Measurements from ENCODE around the gene EHBP1L1. TPM values are rescaled to one million over a fixed set of nuclear protein-coding genes. Genes with fewer than 3 reads are reported as not detected.

The EHBP1L1 gene
- 28.1 to 82.0 TPM (median 81.3 TPM) in 3 replicates for total RNA-seq
- long read RNA-seq, full-length matches to known transcripts: 8 of 86 reads
- long read RNA-seq, partial matches to known transcripts: 51 of 86 reads
- long read RNA-seq, other reads (novel, unspliced or antisense): 27 of 86 reads

DNA sequence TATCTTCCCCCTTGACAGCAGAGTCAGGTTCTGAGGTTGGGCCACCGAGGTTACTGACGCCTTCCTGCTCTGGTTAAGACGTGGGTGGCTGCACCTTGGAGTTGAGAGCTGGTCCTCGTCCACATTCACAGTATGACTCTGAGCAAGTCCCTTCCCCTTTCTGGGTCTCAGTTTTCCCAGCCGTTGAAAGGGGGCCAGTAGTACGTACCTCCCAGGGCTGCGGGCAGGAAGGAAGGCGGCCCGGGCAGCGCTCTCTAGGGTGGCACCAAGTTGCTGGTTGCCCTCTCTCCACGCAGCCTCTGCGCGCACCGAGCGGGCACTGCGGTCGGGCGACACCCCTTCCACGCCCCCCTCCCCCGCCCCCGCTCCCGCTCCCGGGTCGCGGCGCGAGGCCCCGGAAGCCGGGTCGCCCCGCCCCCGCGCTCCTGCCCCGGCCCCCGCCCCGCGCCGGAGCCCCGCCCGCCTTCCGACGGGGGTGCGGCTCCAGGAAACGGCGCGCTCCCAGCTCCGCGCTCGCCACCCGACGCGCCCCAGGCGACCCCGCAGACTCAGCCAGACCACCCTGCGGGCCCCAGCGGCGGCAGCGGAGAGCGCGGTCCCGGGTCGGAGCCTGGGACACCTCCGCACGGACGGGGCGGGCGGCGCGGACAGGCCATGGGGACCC, at the start of gene EHBP1L1:
TSS of gene EHBP1L1 (plus strand) at position 486 of the 664 bp plus-strand sequence. CDS start 250 bp downstream, outside the sequence.
- H3K27me3 Mint-ChIP-seq (ENCODE audit: low read depth): no peaks in the 10 kb centered on the region
- peak within 1 kb of the TSS; percentile 91 for H3K27ac Mint-ChIP-seq (ENCODE audit: unreplicated experiment)
- H3K4me1 Mint-ChIP-seq (ENCODE audit: low read depth): peaks cover 61% of the 10 kb centered on the region
- H3K9me3 Mint-ChIP-seq (ENCODE audit: low read depth): no peaks in the 10 kb centered on the region
- TF ChIP-seq, protein P1, sequence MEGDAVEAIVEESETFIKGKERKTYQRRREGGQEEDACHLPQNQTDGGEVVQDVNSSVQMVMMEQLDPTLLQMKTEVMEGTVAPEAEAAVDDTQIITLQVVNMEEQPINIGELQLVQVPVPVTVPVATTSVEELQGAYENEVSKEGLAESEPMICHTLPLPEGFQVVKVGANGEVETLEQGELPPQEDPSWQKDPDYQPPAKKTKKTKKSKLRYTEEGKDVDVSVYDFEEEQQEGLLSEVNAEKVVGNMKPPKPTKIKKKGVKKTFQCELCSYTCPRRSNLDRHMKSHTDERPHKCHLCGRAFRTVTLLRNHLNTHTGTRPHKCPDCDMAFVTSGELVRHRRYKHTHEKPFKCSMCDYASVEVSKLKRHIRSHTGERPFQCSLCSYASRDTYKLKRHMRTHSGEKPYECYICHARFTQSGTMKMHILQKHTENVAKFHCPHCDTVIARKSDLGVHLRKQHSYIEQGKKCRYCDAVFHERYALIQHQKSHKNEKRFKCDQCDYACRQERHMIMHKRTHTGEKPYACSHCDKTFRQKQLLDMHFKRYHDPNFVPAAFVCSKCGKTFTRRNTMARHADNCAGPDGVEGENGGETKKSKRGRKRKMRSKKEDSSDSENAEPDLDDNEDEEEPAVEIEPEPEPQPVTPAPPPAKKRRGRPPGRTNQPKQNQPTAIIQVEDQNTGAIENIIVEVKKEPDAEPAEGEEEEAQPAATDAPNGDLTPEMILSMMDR (IDR thresholded peaks at IDR 0.05): no peak
- H3K4me3 Mint-ChIP-seq (ENCODE audit: unreplicated experiment): peak within 1 kb of the TSS; percentile 83
- DNase-seq (ENCODE audit: low spot score): no peak
- H3K36me3 Mint-ChIP-seq (ENCODE audit: low read depth): peaks cover 9% of the 10 kb centered on the region

DNA sequence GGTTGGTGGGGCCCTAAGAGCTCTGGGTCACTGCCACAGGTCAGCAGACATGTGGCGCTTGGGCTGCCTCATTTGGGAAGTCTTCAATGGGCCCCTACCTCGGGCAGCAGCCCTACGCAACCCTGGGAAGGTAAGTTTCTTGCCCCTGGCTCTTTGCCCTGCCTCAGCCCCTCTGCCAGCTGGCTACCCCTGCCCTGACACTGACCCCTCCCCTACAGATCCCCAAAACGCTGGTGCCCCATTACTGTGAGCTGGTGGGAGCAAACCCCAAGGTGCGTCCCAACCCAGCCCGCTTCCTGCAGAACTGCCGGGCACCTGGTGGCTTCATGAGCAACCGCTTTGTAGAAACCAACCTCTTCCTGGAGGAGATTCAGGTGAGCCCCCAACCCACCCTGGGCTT, 49.1 kb upstream of the EHBP1L1 start:
- DNase-seq (ENCODE audit: low spot score): no peak
- TF ChIP-seq, protein P1 (IDR thresholded peaks at IDR 0.05): no peak
- Mint-ChIP-seq H3K27me3 (ENCODE audit: low read depth) (no peaks in the 10 kb centered on the region), H3K4me3 (ENCODE audit: unreplicated experiment) (peak overlapping the region; percentile 90), H3K9me3 (ENCODE audit: low read depth) (no peaks in the 10 kb centered on the region), H3K36me3 (ENCODE audit: low read depth) (peaks cover 23% of the 10 kb centered on the region), H3K27ac (ENCODE audit: unreplicated experiment) (no peak overlapping the region), H3K4me1 (ENCODE audit: low read depth) (peaks cover 42% of the 10 kb centered on the region)

DNA sequence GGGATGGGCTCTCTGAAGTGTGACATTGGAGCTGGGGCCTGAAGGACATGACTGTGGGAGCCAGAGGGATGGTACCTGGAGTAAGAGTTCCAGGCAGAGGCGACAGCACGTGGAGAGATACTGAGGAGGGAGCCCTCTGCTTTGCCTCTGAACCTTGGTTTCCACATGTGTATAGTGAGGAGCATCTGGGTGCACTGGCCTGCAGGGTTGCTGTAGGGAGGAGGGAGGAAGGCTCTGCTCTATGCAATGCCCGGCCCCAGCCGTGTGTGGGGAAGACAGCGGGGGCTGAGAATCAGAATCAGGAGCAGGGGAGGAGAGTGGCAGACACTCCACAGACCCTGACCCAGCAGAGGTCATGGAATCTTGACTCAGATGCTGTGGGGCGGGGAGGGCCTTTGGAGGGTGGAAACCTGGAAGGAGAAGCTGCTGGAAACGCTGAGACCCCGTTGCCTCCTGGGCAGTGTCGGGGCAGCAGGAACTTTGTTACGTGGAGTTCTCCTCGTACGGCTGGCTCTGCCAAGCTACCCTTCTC, 47.0 kb upstream of the EHBP1L1 start:
- Mint-ChIP-seq H3K27ac (ENCODE audit: unreplicated experiment) (peak overlapping the region; percentile 67), H3K9me3 (ENCODE audit: low read depth) (no peaks in the 10 kb centered on the region), H3K4me3 (ENCODE audit: unreplicated experiment) (no peak overlapping the region), H3K4me1 (ENCODE audit: low read depth) (peaks cover 31% of the 10 kb centered on the region), H3K36me3 (ENCODE audit: low read depth) (peaks cover 26% of the 10 kb centered on the region), H3K27me3 (ENCODE audit: low read depth) (no peaks in the 10 kb centered on the region)
- TF ChIP-seq, protein P1 (IDR thresholded peaks at IDR 0.05): no peak
- no peak for DNase-seq (ENCODE audit: low spot score)

DNA sequence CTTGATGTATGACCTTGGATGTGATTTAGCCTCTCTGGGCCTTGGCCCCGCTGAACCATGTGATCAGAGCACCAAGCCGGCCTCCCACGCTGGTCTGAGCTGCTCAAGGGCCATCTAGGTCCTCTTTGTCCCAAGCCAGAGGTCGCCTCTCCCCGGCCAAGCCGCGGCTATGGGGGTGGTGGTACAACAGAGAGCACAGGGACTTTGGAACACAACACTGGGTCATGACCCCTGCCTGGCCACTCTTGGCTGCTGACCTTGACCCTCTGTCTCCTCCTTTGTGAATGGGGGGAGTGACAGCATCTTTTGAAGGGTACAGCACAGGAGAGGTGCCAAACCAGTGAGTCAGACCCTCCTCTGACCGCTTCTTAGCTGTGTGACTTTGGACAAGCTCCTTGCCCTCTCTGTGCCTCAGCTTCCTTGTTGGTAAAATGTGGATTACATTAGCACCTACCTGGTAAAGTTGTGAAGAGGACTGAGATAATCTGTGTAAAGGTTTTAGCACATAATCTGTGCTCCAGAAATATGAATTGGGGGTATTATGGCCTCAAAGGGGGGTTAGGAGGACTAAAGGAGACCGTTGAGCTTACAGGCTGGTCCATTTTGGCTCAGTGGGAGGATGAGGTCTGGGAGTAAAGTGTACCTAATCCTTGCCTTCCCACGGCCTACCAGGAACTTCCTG, 46.2 kb upstream of the EHBP1L1 start:
- DNase-seq (ENCODE audit: low spot score): no peak
- TF ChIP-seq, protein P1 (IDR thresholded peaks at IDR 0.05): no peak
- H3K4me1 Mint-ChIP-seq (ENCODE audit: low read depth): peaks cover 25% of the 10 kb centered on the region
- no peak overlapping the region for H3K4me3 Mint-ChIP-seq (ENCODE audit: unreplicated experiment)
- H3K36me3 Mint-ChIP-seq (ENCODE audit: low read depth): peaks cover 27% of the 10 kb centered on the region
- no peaks in the 10 kb centered on the region for H3K9me3 Mint-ChIP-seq (ENCODE audit: low read depth)
- H3K27me3 Mint-ChIP-seq (ENCODE audit: low read depth): no peaks in the 10 kb centered on the region
- H3K27ac Mint-ChIP-seq (ENCODE audit: unreplicated experiment): peak overlapping the region; percentile 17

DNA sequence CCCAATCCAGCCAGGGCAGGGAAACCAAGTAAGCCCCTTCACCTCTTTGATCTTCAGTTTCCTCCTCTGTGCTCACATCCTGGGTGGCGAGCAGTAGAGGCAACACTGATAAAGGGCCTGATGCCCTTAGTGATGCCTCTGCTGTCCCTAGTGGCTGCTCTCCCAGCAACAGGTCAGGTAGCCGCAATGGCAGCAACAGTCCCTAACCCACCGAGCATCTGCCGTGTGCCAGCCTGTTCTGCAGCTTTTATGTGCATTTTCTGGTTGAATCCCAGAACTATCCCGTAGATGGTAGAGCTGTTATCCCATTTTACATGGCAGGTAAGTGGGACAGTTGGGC, 45.7 kb upstream of the EHBP1L1 start:
- TF ChIP-seq, protein P1 (IDR thresholded peaks at IDR 0.05): peak; percentile 50
- no peak for DNase-seq (ENCODE audit: low spot score)
- Mint-ChIP-seq H3K27ac (ENCODE audit: unreplicated experiment) (peak overlapping the region; percentile 73), H3K9me3 (ENCODE audit: low read depth) (no peaks in the 10 kb centered on the region), H3K27me3 (ENCODE audit: low read depth) (no peaks in the 10 kb centered on the region), H3K4me1 (ENCODE audit: low read depth) (peaks cover 25% of the 10 kb centered on the region), H3K36me3 (ENCODE audit: low read depth) (peaks cover 29% of the 10 kb centered on the region), H3K4me3 (ENCODE audit: unreplicated experiment) (no peak overlapping the region)
